Kidney (tissue), 14 donors: Measurements from ENCODE around the gene RPL36. TPM values are rescaled to one million over a fixed set of nuclear protein-coding genes. Genes with fewer than 3 reads are reported as not detected.

Source experiments
- DNase-seq, 5 donors: peaks; one replicate each; pipeline ENCODE4 v3.0.0-alpha.2; 2013 to 2020
- FAIRE-seq: peaks from 2 replicates; lab custom pipeline; 2012; peaks lifted over from hg19 to GRCh38; lab: Jason Lieb, UNC
- H3K27ac ChIP-seq, 2 donors: one replicate each; pipeline ENCODE4 v1.7.0; 2013; ENCODE audit warnings: low read depth in 2 of 2, low read length in 2 of 2, inconsistent platforms in 1 of 2
- H3K27me3 ChIP-seq: one replicate; pipeline ENCODE4 v1.7.1; 2013; ENCODE audit warnings: low read length, inconsistent platforms; ENCODE audit not compliant: control insufficient read depth, insufficient read depth
- H3K36me3 ChIP-seq, 3 donors: one replicate each; pipeline versions ENCODE4 v1.7.0 to v1.7.1; 2013; ENCODE audit warnings: low read length in 3 of 3, control low read depth in 1 of 3, inconsistent platforms in 1 of 3; ENCODE audit not compliant: insufficient read depth in 3 of 3, control insufficient read depth in 2 of 3
- H3K4me1 ChIP-seq, 3 donors: one replicate each; pipeline versions ENCODE4 v1.7.0 to v1.7.1; 2013; ENCODE audit warnings: low read length in 3 of 3, inconsistent platforms in 1 of 3, low read depth in 1 of 3; ENCODE audit not compliant: control insufficient read depth in 2 of 3, insufficient read depth in 2 of 3
- H3K4me3 ChIP-seq, 3 donors: one replicate each; pipeline versions ENCODE4 v1.7.0 to v1.8.1; 2013; ENCODE audit warnings: low read length in 3 of 3, control low read depth in 1 of 3, inconsistent platforms in 1 of 3
- H3K9ac ChIP-seq, 3 donors: one replicate each; pipeline versions ENCODE4 v1.7.0 to v1.7.1; 2013; ENCODE audit warnings: low read length in 3 of 3, control low read depth in 1 of 3, inconsistent platforms in 1 of 3
- H3K9me3 ChIP-seq, 3 donors: one replicate each; pipeline versions ENCODE4 v1.7.0 to v1.7.1; 2013; ENCODE audit warnings: low read length in 3 of 3, control low read depth in 1 of 3, inconsistent platforms in 1 of 3; ENCODE audit not compliant: control insufficient read depth in 2 of 3, insufficient read depth in 1 of 3
- intact Hi-C: fragments of 100-400 bp; cut with DNase I; formaldehyde crosslinking; loops from one replicate; pipeline ENCODE4 v1.11.1; 2022
- polyA plus RNA-seq: library from polyadenylated mRNA; stranded (reverse); fragments of 350-450 nt; fragmentation: Illumina TruSeq; extraction: RNeasy Lipid Tissue Mini Kit (QIAGEN cat#74804); gene quantifications from one replicate; pipeline ENCODE4 v1.2.3, GENCODE V29; 2014; ENCODE audit warnings: low read depth, low replicate concordance; ENCODE audit not compliant: insufficient read depth
- total RNA-seq: library from RNA; stranded (reverse); fragmentation: NEBNext Ultra II Directional; extraction: Animal tissue kit (Norgen Biotek cat#: 25700); gene quantifications from one replicate; pipeline ENCODE4 v1.2.1, GENCODE V29; 2021
- TF ChIP-seq, protein P1 (sequence below): IDR thresholded peaks from 3 replicates; pipeline ENCODE4 v1.5.1; 2012; ENCODE audit warnings: mild to moderate bottlenecking, moderate library complexity, borderline replicate concordance; ENCODE audit not compliant: insufficient read depth; ENCODE audit errors: extremely low read depth
- donor health status: control.
- donor health status: control.
- donor health status: control.
- donor health status: control.
- donor health status: control.
- donor health status: DM: yes; HTN: yes; CAD: no.
- donor health status: Normal renal cell carcinoma (clear cell type).

Gene RPL36
- total and polyA plus RNA-seq, 2 donors from 2014 or later, result 564 to 1,593 TPM

DNA sequence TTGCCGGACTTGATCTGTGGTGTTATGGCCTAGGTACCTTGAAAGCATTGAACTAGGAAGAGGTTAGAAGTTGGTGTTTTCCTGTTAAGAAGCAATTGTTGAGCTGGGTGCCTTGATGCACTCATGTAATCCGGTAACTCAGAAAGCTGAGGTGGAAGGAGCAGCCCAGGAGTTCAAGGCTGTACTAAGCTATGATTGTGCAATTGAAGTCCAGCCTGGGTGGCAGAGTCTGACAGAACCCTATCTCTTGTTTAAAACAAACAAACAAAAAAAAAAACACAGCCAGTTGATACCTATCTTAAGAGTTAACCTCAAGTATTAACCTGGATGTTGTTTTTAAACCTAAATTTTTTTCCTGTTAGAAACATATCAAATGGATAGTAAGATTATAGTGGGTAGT lies 47.9 kb upstream of the RPL36 start:
- Histone ChIP-seq H3K4me3 (no peak overlapping the region), H3K9me3 (no peaks in the 10 kb centered on the region), H3K36me3 (peaks cover 9 to 44% (median 38%) of the 10 kb centered on the region in 3 donors), H3K9ac (no peak overlapping the region), H3K27me3 (no peaks in the 10 kb centered on the region), H3K4me1 (peaks cover 0 to 5% (median 0%) of the 10 kb centered on the region in 3 donors), H3K27ac (no peak overlapping the region)
- intact Hi-C loops, result no loop called here
- TF ChIP-seq, protein P1, sequence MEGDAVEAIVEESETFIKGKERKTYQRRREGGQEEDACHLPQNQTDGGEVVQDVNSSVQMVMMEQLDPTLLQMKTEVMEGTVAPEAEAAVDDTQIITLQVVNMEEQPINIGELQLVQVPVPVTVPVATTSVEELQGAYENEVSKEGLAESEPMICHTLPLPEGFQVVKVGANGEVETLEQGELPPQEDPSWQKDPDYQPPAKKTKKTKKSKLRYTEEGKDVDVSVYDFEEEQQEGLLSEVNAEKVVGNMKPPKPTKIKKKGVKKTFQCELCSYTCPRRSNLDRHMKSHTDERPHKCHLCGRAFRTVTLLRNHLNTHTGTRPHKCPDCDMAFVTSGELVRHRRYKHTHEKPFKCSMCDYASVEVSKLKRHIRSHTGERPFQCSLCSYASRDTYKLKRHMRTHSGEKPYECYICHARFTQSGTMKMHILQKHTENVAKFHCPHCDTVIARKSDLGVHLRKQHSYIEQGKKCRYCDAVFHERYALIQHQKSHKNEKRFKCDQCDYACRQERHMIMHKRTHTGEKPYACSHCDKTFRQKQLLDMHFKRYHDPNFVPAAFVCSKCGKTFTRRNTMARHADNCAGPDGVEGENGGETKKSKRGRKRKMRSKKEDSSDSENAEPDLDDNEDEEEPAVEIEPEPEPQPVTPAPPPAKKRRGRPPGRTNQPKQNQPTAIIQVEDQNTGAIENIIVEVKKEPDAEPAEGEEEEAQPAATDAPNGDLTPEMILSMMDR, result no peak
- FAIRE-seq (no peak), DNase-seq (no peak)

DNA sequence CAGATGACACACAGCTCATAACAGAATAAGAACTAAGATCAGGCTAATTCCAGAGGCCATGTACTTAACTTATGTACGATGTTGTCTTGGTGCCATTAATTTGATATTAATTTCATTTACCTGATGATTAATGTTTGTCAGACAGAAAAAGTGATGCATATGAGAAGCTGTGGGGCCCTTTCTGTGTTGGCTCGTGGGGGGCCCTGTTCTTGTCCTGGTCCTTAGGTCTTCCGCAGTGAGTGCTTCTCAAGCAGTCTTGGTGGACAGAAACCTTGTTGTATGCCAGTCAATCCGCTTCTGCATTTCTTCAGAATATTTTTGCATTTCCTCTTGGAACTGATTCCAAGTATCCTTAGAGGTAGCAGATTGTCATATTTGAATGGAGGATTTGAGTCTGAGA lies 47.0 kb upstream of the RPL36 start:
- no peaks in the 10 kb centered on the region for H3K4me1 ChIP-seq
- FAIRE-seq, result no peak
- no peak overlapping the region for H3K4me3 ChIP-seq
- intact Hi-C loops, result no loop called here
- H3K9me3 ChIP-seq, result no peaks in the 10 kb centered on the region
- DNase-seq, result no peak
- no peak overlapping the region for H3K9ac ChIP-seq
- peaks cover 9 to 52% (median 45%) of the 10 kb centered on the region in 3 donors for H3K36me3 ChIP-seq
- H3K27ac ChIP-seq, result no peak overlapping the region
- H3K27me3 ChIP-seq, result no peaks in the 10 kb centered on the region
- TF ChIP-seq, protein P1, result no peak

DNA sequence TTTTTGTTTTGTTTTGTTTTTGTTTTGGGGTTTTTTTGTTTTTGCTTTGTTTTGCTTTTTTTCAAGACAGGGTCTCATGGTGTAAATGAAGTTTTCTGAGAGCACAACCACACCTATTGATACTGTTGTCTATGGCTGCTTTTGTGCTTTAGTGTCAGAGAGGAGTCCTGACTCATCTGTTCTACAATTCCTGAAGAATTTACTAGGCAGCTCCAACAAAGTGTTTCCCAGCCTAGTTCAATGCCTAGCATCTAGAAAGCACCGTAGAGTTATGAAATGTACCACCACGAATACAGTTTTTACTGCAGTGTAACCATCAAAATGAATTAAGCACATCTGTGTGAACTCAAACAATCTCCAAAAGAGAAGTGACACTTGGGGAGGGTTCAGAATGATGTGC lies 46.1 kb upstream of the RPL36 start:
- FAIRE-seq, result no peak

More for the DNA sequence above, 46.1 kb upstream of the RPL36 start:
- Histone ChIP-seq H3K9me3 (no peaks in the 10 kb centered on the region), H3K27me3 (no peaks in the 10 kb centered on the region), H3K4me1 (no peaks in the 10 kb centered on the region), H3K4me3 (no peak overlapping the region), H3K9ac (no peak overlapping the region), H3K27ac (no peak overlapping the region), H3K36me3 (peaks cover 13 to 57% (median 50%) of the 10 kb centered on the region in 3 donors)
- intact Hi-C loops, result no loop called here
- TF ChIP-seq, protein P1, result no peak
- DNase-seq, result no peak
